NCI-H69 (cell line): ENCODE measurements around the gene AGTR2.
"Not testable (repeated sequence)": the region's sequence is repeated elsewhere in the genome, so short reads cannot be mapped to it uniquely, and the experiment has no call there.

Experiments
- DNase-seq: peaks from one replicate; lab custom pipeline; 2025; lab: John Stamatoyannopoulos, UW

Gene AGTR2, protein sequence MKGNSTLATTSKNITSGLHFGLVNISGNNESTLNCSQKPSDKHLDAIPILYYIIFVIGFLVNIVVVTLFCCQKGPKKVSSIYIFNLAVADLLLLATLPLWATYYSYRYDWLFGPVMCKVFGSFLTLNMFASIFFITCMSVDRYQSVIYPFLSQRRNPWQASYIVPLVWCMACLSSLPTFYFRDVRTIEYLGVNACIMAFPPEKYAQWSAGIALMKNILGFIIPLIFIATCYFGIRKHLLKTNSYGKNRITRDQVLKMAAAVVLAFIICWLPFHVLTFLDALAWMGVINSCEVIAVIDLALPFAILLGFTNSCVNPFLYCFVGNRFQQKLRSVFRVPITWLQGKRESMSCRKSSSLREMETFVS

DNA sequence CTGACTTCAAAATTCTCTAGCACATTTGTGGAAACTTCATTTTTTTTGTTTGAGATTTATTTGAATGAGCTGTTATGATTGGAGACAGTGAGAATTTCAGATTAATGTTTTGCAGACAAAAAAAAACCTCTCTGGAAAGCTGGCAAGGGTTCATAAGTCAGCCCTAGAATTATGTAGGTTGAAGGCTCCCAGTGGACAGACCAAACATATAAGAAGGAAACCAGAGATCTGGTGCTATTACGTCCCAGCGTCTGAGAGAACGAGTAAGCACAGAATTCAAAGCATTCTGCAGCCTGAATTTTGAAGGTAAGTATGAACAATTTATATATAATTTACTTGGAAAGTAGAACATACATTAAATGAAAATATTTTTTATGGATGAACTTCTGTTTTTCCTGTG, at the start of gene AGTR2:
Gene AGTR2, plus strand, starts transcription at position 234 of the 400 bp plus-strand sequence. CDS start 1,537 bp downstream, outside the sequence.
- DNase-seq = no peak

GRCh38 chrX:116135277-116135676, 35.3 kb upstream of the AGTR2 start:
- DNase-seq = no peak

DNA sequence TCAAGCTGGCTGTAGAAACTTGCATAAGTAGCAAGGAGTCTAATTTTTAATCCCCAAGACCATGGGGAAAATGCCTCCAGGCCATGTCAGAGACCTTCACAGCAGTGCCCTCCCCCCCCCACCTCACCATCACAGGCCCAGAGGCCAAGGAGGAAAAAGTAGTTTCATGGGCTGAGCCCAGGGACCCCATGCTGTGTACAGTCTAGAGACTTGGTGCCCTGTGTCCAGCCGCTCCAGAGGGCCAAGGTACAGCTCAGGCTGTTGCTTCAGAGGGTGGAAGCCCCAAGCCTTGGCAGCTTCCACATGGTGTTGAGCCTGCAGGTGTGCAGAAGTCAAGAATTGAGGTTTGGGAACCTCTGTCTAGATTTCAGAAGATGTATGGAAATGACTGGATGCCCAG, 29.3 kb upstream of the AGTR2 start:
- DNase-seq = not testable (repeated sequence)

GRCh38 chrX:116142976-116143375, 27.6 kb upstream of the AGTR2 start:
- no peak for DNase-seq

DNA sequence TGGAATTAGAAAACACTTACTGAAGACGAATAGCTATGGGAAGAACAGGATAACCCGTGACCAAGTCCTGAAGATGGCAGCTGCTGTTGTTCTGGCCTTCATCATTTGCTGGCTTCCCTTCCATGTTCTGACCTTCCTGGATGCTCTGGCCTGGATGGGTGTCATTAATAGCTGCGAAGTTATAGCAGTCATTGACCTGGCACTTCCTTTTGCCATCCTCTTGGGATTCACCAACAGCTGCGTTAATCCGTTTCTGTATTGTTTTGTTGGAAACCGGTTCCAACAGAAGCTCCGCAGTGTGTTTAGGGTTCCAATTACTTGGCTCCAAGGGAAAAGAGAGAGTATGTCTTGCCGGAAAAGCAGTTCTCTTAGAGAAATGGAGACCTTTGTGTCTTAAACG, 2.4 kb downstream of the AGTR2 start:
- DNase-seq = no peak

DNA sequence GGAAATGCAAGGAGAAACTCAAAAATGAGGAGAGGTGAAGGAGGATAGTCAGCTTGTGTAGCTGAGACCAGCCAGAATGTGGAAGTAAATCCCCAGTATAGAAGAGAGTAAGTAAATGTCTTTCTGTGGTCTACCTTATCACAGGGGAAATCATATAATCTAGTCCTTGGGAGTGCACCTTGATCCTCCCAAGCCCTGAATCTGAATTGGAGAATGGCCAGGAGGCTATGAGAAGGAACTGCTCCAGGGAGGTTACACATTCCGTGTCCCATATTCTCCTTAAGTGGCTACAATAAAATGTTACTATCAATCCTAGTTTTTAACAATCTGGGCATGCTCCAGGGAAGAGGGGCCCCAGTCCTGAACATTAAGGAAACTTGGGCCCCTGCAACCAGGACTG, 10.8 kb downstream of the AGTR2 start:
- no peak for DNase-seq

GRCh38 chrX:116185163-116185562, 14.6 kb downstream of the AGTR2 start:
- DNase-seq = no peak

- DNase-seq = no peak
These were observed 24.1 kb downstream of the AGTR2 start for GRCh38 chrX:116194649-116195048.

DNA sequence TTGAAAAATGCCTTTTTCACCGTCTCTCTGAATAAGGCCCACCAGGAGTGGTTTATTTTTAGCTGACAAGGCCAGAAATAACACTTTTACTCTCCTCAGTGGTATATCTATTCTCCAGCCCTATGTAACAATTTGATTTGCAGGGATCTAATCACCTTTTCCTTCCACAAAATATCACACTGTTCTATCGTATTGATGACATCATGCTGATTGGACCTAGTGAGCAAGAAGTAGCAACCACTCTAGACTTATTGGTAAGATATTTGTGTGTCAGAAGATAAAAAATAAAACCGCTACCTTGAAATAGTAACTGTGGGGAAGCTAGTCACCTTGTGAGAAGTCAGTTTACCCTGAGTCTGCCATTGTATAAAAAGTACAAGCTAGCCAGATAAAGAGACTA, 27.7 kb downstream of the AGTR2 start:
- DNase-seq = no peak

GRCh38 chrX:116198810-116199209, 28.3 kb downstream of the AGTR2 start:
- no peak for DNase-seq

DNA sequence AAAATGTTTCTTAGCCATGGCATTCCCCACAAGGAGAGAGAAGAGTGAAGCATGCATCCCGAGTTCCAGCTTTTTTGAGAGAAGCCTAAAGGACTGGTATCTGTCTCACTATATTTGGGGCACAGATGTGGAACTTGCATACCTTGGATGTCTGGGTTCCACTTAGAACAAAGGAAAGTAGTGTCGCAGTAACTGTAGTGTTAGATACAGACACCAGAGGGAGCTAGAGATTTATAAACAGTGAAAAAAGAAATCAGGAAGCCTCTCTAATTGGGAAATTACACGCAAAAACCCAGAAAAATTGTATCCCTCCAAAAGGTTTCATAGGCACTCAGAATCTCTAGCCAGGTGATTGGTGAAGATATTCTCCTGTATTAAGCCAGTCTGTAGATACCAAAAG, 34.4 kb downstream of the AGTR2 start:
- peak; percentile 15 for DNase-seq

DNA sequence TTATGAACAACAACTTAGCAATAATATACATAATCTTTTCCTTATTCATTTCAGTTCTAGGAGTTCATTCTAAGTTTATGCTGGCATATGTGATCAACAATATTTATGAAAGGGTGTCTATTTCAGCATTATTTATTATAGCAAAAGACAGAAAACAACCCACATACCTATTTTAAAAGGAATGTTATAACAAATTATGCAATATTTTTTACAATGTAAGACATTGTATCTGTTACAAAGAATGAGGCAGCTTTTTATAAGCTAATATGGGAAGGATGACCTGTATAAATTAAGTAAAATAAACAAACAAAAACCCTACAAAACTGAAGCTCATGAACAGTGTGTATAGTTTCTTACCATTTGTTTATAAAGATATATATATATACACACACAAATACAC, 42.7 kb downstream of the AGTR2 start:
- DNase-seq = no peak

GRCh38 chrX:116217080-116217479, 46.5 kb downstream of the AGTR2 start:
- not testable (repeated sequence) for DNase-seq
